ENCODE measurements around the gene HPS6. TPM values are rescaled to one million over a fixed set of nuclear protein-coding genes. Genes with fewer than 3 reads are reported as not detected.
"Not testable (repeated sequence)": the region's sequence is repeated elsewhere in the genome, so short reads cannot be mapped to it uniquely, and the experiment has no call there.

HPS6 gene
- polyA plus RNA-seq, 1 donor, result 17.9 TPM

- Histone ChIP-seq H3K27me3 (ENCODE audit: control insufficient read depth, insufficient read depth, low read length) (no peaks in the 10 kb centered on the region), H3K36me3 (ENCODE audit: control insufficient read depth, insufficient read depth, low read length) (peaks cover 17% of the 10 kb centered on the region), H3K9me3 (ENCODE audit: control insufficient read depth, low read depth, low read length) (peaks cover 4% of the 10 kb centered on the region), H3K27ac (ENCODE audit: low read length) (no peak overlapping the region), H3K4me3 (ENCODE audit: low read length) (no peak overlapping the region), H3K4me1 (ENCODE audit: control insufficient read depth, insufficient read depth, low read length) (no peaks in the 10 kb centered on the region)
- 100% methylated on average over 1 of the region's 7 CpGs for WGBS (ENCODE audit: insufficient coverage, low lambda C conversion rate)
- DNase-seq, result no peak
These were observed 24.7 kb upstream of the HPS6 start for GRCh38 chr10:102040305-102041050.

GRCh38 chr10:102045292-102045691, 19.9 kb upstream of the HPS6 start:
- H3K27ac ChIP-seq (ENCODE audit: low read length), result no peak overlapping the region
- H3K4me1 ChIP-seq (ENCODE audit: control insufficient read depth, insufficient read depth, low read length), result no peaks in the 10 kb centered on the region
- no peak overlapping the region for H3K4me3 ChIP-seq (ENCODE audit: low read length)
- no peaks in the 10 kb centered on the region for H3K36me3 ChIP-seq (ENCODE audit: control insufficient read depth, insufficient read depth, low read length)
- WGBS (ENCODE audit: insufficient coverage, low lambda C conversion rate), result 100% methylated on average over 1 of the region's 3 CpGs
- no peaks in the 10 kb centered on the region for H3K27me3 ChIP-seq (ENCODE audit: control insufficient read depth, insufficient read depth, low read length)
- no peaks in the 10 kb centered on the region for H3K9me3 ChIP-seq (ENCODE audit: control insufficient read depth, low read depth, low read length)
- no peak for DNase-seq

DNA sequence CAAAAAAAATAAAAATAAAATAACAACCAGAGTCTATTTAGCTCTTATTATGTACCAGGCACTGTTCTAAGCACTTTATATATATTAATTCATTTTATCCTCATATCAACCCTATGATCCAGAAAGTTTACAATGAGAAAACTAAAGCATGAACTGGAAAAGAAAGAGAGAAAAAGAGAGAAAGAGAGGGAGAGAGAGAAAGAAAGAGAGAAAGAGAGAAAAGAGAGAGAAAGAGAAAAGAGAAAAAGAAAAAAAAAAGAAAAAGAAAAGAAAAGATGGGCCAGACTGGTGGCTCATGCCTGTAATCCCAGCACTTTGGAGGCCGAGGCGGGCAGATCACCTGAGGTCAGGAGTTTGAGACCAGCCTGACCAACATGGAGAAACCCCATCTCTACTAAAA, 19.1 kb upstream of the HPS6 start:
- H3K9me3 ChIP-seq (ENCODE audit: control insufficient read depth, low read depth, low read length), result no peaks in the 10 kb centered on the region
- WGBS (ENCODE audit: insufficient coverage, low lambda C conversion rate), result no CpG with 5 or more reads among the region's 2 CpGs
- DNase-seq, result no peak
- H3K27me3 ChIP-seq (ENCODE audit: control insufficient read depth, insufficient read depth, low read length), result no peaks in the 10 kb centered on the region
- H3K4me3 ChIP-seq (ENCODE audit: low read length), result no peak overlapping the region
- no peak overlapping the region for H3K27ac ChIP-seq (ENCODE audit: low read length)
- no peaks in the 10 kb centered on the region for H3K4me1 ChIP-seq (ENCODE audit: control insufficient read depth, insufficient read depth, low read length)
- no peaks in the 10 kb centered on the region for H3K36me3 ChIP-seq (ENCODE audit: control insufficient read depth, insufficient read depth, low read length)

- H3K9me3 ChIP-seq (ENCODE audit: control insufficient read depth, low read depth, low read length); H3K27me3 ChIP-seq (ENCODE audit: control insufficient read depth, insufficient read depth, low read length); H3K36me3 ChIP-seq (ENCODE audit: control insufficient read depth, insufficient read depth, low read length); H3K4me1 ChIP-seq (ENCODE audit: control insufficient read depth, insufficient read depth, low read length); DNase-seq: not testable (repeated sequence)
- WGBS (ENCODE audit: insufficient coverage, low lambda C conversion rate), result 83% methylated on average over 2 of the region's 34 CpGs
- peak overlapping the region; percentile 86 for H3K27ac ChIP-seq (ENCODE audit: low read length)
- peak overlapping the region; percentile 99 for H3K4me3 ChIP-seq (ENCODE audit: low read length)
These were observed 10.1 kb upstream of the HPS6 start for GRCh38 chr10:102054881-102055646.

- Histone ChIP-seq H3K4me3 (ENCODE audit: low read length) (peak within 1 kb of the TSS; percentile 99), H3K4me1 (ENCODE audit: control insufficient read depth, insufficient read depth, low read length) (no peaks in the 10 kb centered on the region)
- no CpG with 5 or more reads among the region's 79 CpGs for WGBS (ENCODE audit: insufficient coverage, low lambda C conversion rate)
These were observed 9.3 kb upstream of the HPS6 start, which contains the start of gene ARMH3 for GRCh38 chr10:102055647-102056419. ARMH3 (minus strand) TSS chr10:102056173; CDS start chr10:102040114, 16,059 bp downstream.

GRCh38 chr10:102059987-102060386, 5.2 kb upstream of the HPS6 start:
- Histone ChIP-seq H3K9me3 (ENCODE audit: control insufficient read depth, low read depth, low read length) (no peaks in the 10 kb centered on the region), H3K27ac (ENCODE audit: low read length) (no peak overlapping the region), H3K4me3 (ENCODE audit: low read length) (no peak overlapping the region), H3K4me1 (ENCODE audit: control insufficient read depth, insufficient read depth, low read length) (no peaks in the 10 kb centered on the region), H3K27me3 (ENCODE audit: control insufficient read depth, insufficient read depth, low read length) (no peaks in the 10 kb centered on the region), H3K36me3 (ENCODE audit: control insufficient read depth, insufficient read depth, low read length) (no peaks in the 10 kb centered on the region)
- DNase-seq, result no peak

More at GRCh38 chr10:102055647-102056419, 9.3 kb upstream of the HPS6 start, which contains the start of gene ARMH3:
- peak; percentile 96 to 98 for DNase-seq
- Histone ChIP-seq H3K36me3 (ENCODE audit: control insufficient read depth, insufficient read depth, low read length) (no peaks in the 10 kb centered on the region), H3K27me3 (ENCODE audit: control insufficient read depth, insufficient read depth, low read length) (no peaks in the 10 kb centered on the region), H3K27ac (ENCODE audit: low read length) (peak within 1 kb of the TSS; percentile 86), H3K9me3 (ENCODE audit: control insufficient read depth, low read depth, low read length) (no peaks in the 10 kb centered on the region)

DNA sequence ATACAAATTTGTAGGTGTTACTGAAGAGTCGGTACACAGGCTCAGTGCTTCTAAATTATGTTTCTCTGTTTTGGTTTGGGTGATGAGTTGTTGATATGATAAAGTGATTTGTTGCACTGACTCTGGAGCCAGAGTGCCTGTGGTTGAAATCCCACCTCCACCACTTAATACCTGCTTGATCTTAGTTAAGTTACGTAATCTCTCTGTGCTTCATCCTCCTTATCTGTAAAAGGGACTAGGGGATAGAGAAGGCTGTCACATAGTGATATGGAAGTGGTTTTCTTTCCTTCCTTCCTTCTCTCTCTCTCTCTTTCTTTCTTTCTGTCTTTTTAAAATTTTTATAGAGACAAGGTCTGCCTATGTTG, 664 bp upstream of the HPS6 start:
- H3K4me1 ChIP-seq (ENCODE audit: control insufficient read depth, insufficient read depth, low read length), result peaks cover 18% of the 10 kb centered on the region

DNA sequence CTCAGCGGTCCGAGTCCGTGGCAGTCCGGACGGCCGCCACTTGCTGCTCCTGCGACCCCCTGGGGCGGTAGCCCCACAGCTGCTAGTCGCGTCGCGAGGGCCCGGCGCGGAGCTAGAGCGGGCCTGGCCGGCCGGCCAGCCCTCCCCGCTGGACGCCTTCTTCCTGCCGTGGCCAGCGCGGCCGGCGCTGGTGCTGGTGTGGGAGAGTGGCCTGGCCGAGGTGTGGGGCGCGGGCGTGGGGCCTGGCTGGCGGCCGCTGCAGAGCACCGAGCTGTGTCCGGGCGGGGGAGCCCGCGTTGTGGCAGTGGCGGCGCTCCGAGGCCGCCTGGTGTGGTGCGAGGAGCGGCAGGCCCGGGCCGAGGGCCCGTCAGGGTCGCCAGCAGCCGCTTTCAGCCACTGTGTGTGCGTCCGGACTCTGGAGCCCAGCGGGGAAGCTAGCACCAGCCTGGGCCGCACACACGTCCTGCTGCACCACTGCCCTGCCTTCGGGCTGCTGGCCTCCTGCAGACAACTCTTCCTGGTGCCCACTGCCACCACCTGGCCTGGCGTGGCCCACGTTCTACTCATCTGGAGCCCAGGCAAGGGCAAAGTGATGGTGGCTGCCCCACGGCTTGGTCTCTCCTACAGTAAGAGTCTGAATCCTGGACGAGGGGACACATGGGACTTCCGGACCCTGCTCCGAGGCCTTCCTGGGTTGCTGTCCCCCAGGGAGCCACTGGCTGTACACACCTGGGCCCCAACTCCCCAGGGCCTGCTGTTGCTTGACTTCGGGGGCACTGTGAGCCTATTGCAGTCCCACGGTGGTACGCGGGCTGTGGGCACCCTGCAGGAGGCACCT, 631 bp downstream of the HPS6 start:
- no peaks in the 10 kb centered on the region for H3K27me3 ChIP-seq (ENCODE audit: control insufficient read depth, insufficient read depth, low read length)
- no peaks in the 10 kb centered on the region for H3K9me3 ChIP-seq (ENCODE audit: control insufficient read depth, low read depth, low read length)
- WGBS (ENCODE audit: insufficient coverage, low lambda C conversion rate), result no CpG with 5 or more reads among the region's 63 CpGs
- no peak for DNase-seq
- peaks cover 18% of the 10 kb centered on the region for H3K4me1 ChIP-seq (ENCODE audit: control insufficient read depth, insufficient read depth, low read length)
- H3K36me3 ChIP-seq (ENCODE audit: control insufficient read depth, insufficient read depth, low read length), result peaks cover 24% of the 10 kb centered on the region
- peak overlapping the region; percentile 75 for H3K27ac ChIP-seq (ENCODE audit: low read length)
- peak overlapping the region; percentile 67 for H3K4me3 ChIP-seq (ENCODE audit: low read length)

More for the DNA sequence above, 664 bp upstream of the HPS6 start:
- WGBS (ENCODE audit: insufficient coverage, low lambda C conversion rate), result no CpG with 5 or more reads among the region's 2 CpGs
- peaks cover 21% of the 10 kb centered on the region for H3K36me3 ChIP-seq (ENCODE audit: control insufficient read depth, insufficient read depth, low read length)
- H3K4me3 ChIP-seq (ENCODE audit: low read length), result peak overlapping the region; percentile 67
- DNase-seq, result no peak
- H3K9me3 ChIP-seq (ENCODE audit: control insufficient read depth, low read depth, low read length), result no peaks in the 10 kb centered on the region
- H3K27me3 ChIP-seq (ENCODE audit: control insufficient read depth, insufficient read depth, low read length), result no peaks in the 10 kb centered on the region
- peak overlapping the region; percentile 69 for H3K27ac ChIP-seq (ENCODE audit: low read length)

DNA sequence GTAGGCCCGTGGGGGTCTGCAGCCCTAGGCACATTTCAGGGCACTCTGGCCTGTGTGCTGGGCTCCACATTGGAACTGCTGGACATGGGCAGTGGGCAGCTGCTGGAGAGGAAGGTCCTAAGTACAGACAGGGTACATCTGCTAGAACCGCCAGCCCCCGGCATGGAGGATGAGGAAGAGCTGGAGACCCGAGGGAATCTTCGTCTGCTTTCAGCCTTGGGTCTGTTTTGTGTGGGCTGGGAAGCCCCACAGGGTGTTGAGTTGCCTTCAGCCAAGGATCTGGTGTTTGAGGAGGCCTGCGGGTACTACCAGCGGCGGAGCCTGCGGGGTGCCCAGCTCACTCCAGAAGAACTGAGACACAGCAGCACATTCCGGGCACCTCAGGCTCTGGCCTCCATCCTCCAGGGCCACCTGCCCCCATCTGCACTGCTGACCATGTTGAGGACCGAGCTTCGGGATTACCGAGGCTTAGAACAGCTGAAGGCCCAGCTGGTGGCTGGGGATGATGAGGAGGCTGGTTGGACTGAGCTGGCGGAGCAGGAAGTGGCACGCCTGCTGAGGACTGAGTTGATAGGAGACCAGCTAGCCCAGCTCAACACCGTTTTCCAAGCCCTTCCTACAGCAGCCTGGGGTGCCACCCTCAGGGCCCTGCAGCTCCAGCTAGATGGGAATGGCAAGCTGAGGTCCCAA, 1.4 kb downstream of the HPS6 start:
- Histone ChIP-seq H3K9me3 (ENCODE audit: control insufficient read depth, low read depth, low read length) (no peaks in the 10 kb centered on the region), H3K4me3 (ENCODE audit: low read length) (peak overlapping the region; percentile 67), H3K36me3 (ENCODE audit: control insufficient read depth, insufficient read depth, low read length) (peaks cover 24% of the 10 kb centered on the region), H3K27ac (ENCODE audit: low read length) (peak overlapping the region; percentile 51), H3K4me1 (ENCODE audit: control insufficient read depth, insufficient read depth, low read length) (peaks cover 18% of the 10 kb centered on the region), H3K27me3 (ENCODE audit: control insufficient read depth, insufficient read depth, low read length) (no peaks in the 10 kb centered on the region)
- DNase-seq, result no peak
- whole genome bisulfite sequencing (ENCODE audit: insufficient coverage, low lambda C conversion rate), result no CpG with 5 or more reads among the region's 16 CpGs

Data from large intestine (tissue), 3 donors.